ENCODE results near the gene SLC1A2.

The SLC1A2 gene

DNA sequence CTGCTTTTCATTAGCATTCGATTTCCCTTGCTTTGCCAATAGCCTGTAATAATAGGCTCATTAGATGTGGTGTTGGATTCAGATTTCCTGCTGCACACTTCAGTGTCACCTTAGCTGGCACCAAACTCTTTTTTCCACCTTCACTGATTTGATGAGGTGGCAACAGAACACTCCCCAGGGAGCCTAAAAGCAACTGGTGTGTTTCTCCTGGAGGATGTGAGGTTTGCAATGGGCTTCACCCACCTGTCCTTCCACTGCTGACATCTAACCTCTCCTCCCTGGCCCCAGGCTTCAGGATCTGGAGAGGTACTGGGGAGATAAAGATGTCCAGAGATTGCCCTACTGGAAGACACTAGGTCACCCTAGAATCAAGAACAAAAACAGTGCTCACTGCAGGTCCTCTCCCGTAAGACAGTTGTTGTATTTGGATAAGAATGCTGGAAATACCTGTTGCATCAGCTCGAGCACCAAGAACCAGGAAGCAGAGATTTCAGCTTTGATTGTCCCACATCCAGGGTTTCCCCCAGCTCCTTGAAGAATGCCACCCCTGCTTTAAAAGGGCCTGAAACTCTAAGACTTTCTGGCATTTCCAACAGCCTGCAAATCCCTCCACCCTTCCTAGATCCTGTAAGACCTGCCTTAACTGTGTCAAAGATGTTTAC, 96.9 kb downstream of the SLC1A2 start:
- no peak for DNase-seq (ENCODE audit: extremely low read depth, insufficient read length)
- no peak overlapping the region for H3K4me3 ChIP-seq (replicated peaks; ENCODE audit: low read depth, low read length)
- no peaks in the 10 kb centered on the region for H3K36me3 ChIP-seq (ENCODE audit: control insufficient read depth, insufficient read depth, low read length)
- H3K27me3 ChIP-seq (replicated peaks; ENCODE audit: control insufficient read depth, insufficient read depth, low read length), result no peaks in the 10 kb centered on the region
- TF ChIP-seq, protein P1, sequence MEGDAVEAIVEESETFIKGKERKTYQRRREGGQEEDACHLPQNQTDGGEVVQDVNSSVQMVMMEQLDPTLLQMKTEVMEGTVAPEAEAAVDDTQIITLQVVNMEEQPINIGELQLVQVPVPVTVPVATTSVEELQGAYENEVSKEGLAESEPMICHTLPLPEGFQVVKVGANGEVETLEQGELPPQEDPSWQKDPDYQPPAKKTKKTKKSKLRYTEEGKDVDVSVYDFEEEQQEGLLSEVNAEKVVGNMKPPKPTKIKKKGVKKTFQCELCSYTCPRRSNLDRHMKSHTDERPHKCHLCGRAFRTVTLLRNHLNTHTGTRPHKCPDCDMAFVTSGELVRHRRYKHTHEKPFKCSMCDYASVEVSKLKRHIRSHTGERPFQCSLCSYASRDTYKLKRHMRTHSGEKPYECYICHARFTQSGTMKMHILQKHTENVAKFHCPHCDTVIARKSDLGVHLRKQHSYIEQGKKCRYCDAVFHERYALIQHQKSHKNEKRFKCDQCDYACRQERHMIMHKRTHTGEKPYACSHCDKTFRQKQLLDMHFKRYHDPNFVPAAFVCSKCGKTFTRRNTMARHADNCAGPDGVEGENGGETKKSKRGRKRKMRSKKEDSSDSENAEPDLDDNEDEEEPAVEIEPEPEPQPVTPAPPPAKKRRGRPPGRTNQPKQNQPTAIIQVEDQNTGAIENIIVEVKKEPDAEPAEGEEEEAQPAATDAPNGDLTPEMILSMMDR (IDR thresholded peaks at IDR 0.05; ENCODE audit: insufficient read depth, low read length, poor library complexity, severe bottlenecking), result no peak

DNA sequence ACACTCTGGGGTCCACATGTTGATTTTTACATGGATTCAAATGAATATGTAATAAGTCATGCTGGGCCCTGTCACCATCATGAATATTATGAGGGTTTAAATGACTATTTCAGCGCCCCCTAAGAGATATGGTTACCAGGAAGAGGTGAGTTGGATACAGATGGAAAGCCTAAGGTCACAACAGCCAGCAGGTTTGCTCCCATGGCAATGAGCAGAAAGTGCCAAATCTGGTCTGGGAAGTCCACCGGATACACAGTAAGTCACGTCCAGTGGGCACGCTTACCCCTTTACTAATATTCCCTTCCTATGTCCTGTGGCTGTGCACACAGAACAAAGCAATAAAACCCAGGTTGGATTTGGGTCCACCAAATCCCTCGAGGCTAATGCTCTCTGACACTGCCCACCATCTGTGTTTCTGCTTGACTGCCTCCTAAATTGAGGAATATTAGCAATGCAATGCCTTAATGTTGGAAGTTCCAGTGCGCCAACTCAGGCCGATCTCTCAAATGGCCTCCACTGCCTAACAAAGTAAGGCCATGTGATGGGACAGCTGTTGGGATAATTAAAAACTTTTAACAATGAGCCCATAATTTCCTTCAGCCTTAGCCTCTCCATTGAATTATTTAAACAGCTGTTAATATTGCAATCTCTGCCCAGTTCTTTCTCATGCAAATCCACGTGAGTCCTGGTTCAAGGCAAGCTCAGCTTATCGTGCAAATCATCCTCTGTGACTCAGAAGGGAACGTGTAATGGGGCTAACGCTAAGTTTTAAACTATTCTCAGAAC, 97.6 kb downstream of the SLC1A2 start:
- Histone ChIP-seq H3K27me3 (replicated peaks; ENCODE audit: control insufficient read depth, insufficient read depth, low read length) (no peaks in the 10 kb centered on the region), H3K4me3 (replicated peaks; ENCODE audit: low read depth, low read length) (no peak overlapping the region), H3K36me3 (ENCODE audit: control insufficient read depth, insufficient read depth, low read length) (no peaks in the 10 kb centered on the region)
- DNase-seq (ENCODE audit: extremely low read depth, insufficient read length), result no peak
- TF ChIP-seq, protein P1 (IDR thresholded peaks at IDR 0.05; ENCODE audit: insufficient read depth, low read length, poor library complexity, severe bottlenecking), result no peak

DNA sequence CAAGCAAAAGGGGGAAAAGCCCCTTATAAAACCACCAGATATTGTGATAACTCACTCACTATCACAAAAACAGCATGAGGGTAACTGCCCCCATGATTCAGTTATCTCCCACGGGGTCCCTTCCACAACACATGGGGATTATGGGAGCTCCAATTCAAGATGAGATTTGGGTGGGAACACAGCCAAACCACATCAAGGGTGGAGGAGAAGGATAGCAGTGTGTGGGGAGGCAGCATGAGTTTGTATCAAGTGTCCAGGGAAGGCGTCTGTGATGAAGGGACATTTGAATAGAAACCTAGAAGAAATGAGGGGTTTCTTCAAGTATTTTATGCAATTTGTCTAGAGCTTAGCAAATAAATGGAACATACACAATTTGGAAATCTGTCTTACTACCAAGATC, 98.2 kb downstream of the SLC1A2 start:
- Histone ChIP-seq H3K36me3 (ENCODE audit: control insufficient read depth, insufficient read depth, low read length) (no peaks in the 10 kb centered on the region), H3K4me3 (replicated peaks; ENCODE audit: low read depth, low read length) (no peak overlapping the region), H3K27me3 (replicated peaks; ENCODE audit: control insufficient read depth, insufficient read depth, low read length) (no peaks in the 10 kb centered on the region)
- DNase-seq (ENCODE audit: extremely low read depth, insufficient read length), result no peak
- TF ChIP-seq, protein P1 (IDR thresholded peaks at IDR 0.05; ENCODE audit: insufficient read depth, low read length, poor library complexity, severe bottlenecking), result no peak

DNA sequence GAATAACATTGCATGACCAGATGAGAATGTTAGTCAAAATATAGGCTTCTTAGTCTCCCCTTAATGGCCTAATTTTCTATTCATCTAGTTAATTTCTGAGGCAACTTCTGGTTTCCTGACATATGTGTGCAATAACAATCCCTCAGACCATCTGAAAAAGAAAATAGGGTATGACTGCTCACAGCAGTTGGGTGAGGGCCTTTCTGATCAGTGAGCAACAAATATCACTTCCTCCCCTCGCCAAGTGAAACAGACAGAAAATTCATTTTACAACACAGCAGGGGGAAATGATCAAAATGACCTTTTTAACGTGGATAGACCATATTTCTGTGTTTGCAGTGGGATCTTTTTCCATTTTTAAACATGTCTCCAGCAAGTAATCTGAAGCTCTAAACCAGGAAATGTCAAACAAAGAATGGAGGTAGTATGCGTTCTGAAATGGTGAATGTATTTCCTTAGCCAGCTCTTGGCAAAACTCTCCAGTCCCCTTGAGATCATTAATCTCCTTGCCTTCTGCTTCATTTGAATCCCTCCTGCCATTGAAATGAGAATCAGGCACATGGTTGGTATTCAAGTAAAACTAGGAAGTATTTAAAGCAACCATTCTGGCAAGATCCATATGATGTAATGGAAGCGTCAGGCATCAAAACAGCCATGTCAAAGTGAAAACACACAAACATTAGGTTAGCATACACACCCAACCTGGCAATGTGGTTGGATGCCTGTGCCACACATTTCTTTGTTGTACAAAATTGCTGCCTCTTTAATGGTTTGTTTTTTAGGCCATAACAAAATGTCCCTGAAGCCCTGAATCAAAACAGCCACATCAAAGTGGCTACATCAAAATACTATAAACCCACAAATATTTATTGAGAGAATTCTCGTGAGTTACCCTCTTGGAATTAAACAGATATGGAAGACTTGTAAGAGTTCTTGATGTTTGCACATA, 100.1 kb downstream of the SLC1A2 start:
- Histone ChIP-seq H3K36me3 (ENCODE audit: control insufficient read depth, insufficient read depth, low read length) (no peaks in the 10 kb centered on the region), H3K4me3 (replicated peaks; ENCODE audit: low read depth, low read length) (no peak overlapping the region), H3K27me3 (replicated peaks; ENCODE audit: control insufficient read depth, insufficient read depth, low read length) (no peaks in the 10 kb centered on the region)
- TF ChIP-seq, protein P1 (IDR thresholded peaks at IDR 0.05; ENCODE audit: insufficient read depth, low read length, poor library complexity, severe bottlenecking), result no peak
- DNase-seq (ENCODE audit: extremely low read depth, insufficient read length), result peak; percentile 35

DNA sequence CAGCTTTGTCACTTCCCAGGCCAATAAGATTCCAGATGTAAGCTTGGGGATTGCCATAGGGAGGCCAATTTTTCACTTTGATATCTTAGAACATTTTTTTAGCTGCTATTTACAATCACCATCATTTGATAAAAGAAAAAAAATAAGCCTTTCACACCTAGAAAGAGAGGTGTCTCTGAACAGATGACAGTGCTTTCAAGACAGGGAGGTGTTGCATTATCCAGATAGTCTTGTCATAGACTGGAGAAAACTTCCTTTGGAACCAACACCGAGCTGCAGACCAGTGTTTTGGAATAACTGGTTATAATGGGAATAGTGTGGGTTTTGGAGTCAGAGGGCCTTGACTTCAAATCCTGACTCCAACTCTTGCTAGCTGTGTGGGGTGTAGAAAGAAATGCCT, 101.0 kb downstream of the SLC1A2 start:
- DNase-seq (ENCODE audit: extremely low read depth, insufficient read length), result no peak
- Histone ChIP-seq H3K27me3 (replicated peaks; ENCODE audit: control insufficient read depth, insufficient read depth, low read length) (no peaks in the 10 kb centered on the region), H3K36me3 (ENCODE audit: control insufficient read depth, insufficient read depth, low read length) (no peaks in the 10 kb centered on the region), H3K4me3 (replicated peaks; ENCODE audit: low read depth, low read length) (no peak overlapping the region)
- TF ChIP-seq, protein P1 (IDR thresholded peaks at IDR 0.05; ENCODE audit: insufficient read depth, low read length, poor library complexity, severe bottlenecking), result no peak
